Heart left ventricle (tissue), 13 donors: ENCODE data around the gene NUAK1.

Experiments used
- CTCF ChIP-seq, 12 donors: fragments of 200-600 bp; sonication (generic) in 4 of 12; IDR thresholded peaks; one replicate each; pipeline versions ENCODE4 v1.5.0 to v1.8.0; 2018 to 2022; ENCODE audit warnings: antibody characterized with exemption in 12 of 12, mild to moderate bottlenecking in 5 of 12
- POLR2A ChIP-seq, 2 donors: fragments of 450-650 bp; IDR thresholded peaks; one replicate each; pipeline ENCODE4 v1.6.1; 2017; ENCODE audit warnings: antibody characterized with exemption in 2 of 2, mild to moderate bottlenecking in 2 of 2, moderate library complexity in 2 of 2
- donor health status: ischemic (EF 13 %, LVEDD 7.1; RV severe dilation, severe dysfunction).
- donor health status: DM: no; HTN: yes; CAD: no.
- donor health status: DM: no; HTN: no; CAD: no.
- donor health status: ischemic (EF 25% LVEDD 6.9; RV normal size, moderate dysfunction).
- donor health status: ischemic (EF 25% LVEDD 5.7; RV mildly dilated, moderate dysfunction).
- donor health status: ischemic (EF 35%, LVEDD 5.7; RV mildly dilated, moderate dysfunction).
- donor health status: nonischemic (EF 11% LVEDD 7.7; RV severe dilation, severe dysfunction).
- donor health status: DM: yes; HTN: yes; CAD: no.
- donor health status: PGD.
- donor health status: ischemic (EF 29% LVEDD 5.4; RV normal size, mild dysfunction).
- donor health status: nonischemic (EF 23%, LVEDD 6.1; RV moderate dilation, normal function).

DNA sequence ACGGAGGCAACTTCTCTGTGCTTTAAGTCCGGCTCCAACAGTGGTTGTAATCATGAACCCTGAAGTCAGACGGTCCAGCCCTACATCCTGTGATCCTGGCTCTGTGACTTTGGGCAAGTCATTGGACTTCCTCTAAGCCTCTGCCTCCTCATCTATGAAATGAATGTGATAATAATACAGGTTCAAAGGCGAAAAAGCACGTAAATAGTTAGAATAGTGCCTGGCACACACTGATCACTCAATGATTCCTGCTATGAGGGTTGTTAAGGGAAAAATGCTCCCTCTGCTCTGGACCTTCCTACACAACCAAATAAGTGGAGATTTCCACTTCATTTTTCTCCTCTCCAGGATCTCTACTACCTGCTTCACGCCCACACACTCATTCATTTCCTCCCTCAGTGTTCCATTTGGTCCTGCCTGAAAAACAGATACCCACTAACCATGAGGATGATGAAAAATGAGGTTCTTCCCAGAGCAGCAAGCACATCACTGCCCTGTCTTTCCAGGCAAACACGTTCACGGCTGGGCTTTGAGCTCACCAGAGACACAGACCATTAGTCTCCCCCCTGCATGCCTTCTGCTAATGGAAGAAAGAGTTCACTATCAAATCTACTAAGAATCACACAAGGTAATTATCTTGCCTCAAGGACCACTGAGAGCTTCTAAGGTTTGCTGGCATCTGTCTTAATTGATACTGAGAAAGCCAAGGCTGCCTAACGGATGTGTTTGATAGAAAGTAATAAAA, 13.2 kb downstream of the NUAK1 start:
- no peak for TF ChIP-seq POLR2A (IDR thresholded peaks at IDR 0.05)
- no peak for TF ChIP-seq CTCF (IDR thresholded peaks at IDR 0.05)
